Activated CD4-positive, alpha-beta T cell treated with anti-CD3 and anti-CD28 coated beads for 36 hours (primary cell): ENCODE results near the gene LMO7. TPM values are rescaled to one million over a fixed set of nuclear protein-coding genes. Genes with fewer than 3 reads are reported as not detected.

Source experiments
- ATAC-seq: fragments of 200-7000 bp; cut with Tn5 transposase; one replicate; pipeline ENCODE4 v1.10.0; 2021; ENCODE audit warnings: mild to moderate bottlenecking, moderate library complexity
- CTCF ChIA-PET: fragments of 350-600 bp; sonication (Branson Sonifier 250); formaldehyde crosslinking; loops from one replicate; lab custom pipeline; 2021; ENCODE audit warnings: antibody characterized with exemption; lab: Charles Lee
- POLR2A ChIA-PET: fragments of 350-600 bp; sonication (Branson Sonifier 250); formaldehyde crosslinking; loops from one replicate; lab custom pipeline; 2021; ENCODE audit warnings: antibody characterized with exemption, inconsistent platforms; lab: Charles Lee
- DNase-seq: peaks from one replicate; pipeline ENCODE4 v3.0.0-alpha.2; 2020
- H3K27ac Mint-ChIP-seq: one replicate; pipeline ENCODE4 v1.8.0; 2021; ENCODE audit warnings: mixed read lengths
- H3K27me3 Mint-ChIP-seq: one replicate; pipeline ENCODE4 v1.8.0; 2021; ENCODE audit warnings: mixed read lengths
- H3K36me3 Mint-ChIP-seq: one replicate; pipeline ENCODE4 v1.8.0; 2021; ENCODE audit warnings: low read depth, mixed read lengths
- H3K4me1 Mint-ChIP-seq: one replicate; pipeline ENCODE4 v1.8.0; 2021; ENCODE audit warnings: mixed read lengths
- H3K4me3 Mint-ChIP-seq: one replicate; pipeline ENCODE4 v1.8.0; 2021; ENCODE audit warnings: mild to moderate bottlenecking, moderate library complexity, mixed read lengths
- H3K9me3 Mint-ChIP-seq: one replicate; pipeline ENCODE4 v1.8.0; 2021; ENCODE audit warnings: low read depth, mixed read lengths
- intact Hi-C, 2 experiments: fragments of 100-400 bp; cut with DNase I in 1 of 2; cut with micrococcal nuclease in 1 of 2; formaldehyde crosslinking; loops; one replicate each; pipeline versions ENCODE4 v1.14.2 to v1.15.1; 2022 to 2024; cut with DNase I, micrococcal nuclease
- total RNA-seq, 2 experiments: library from RNA; stranded (reverse); gene quantifications; one replicate each; pipeline ENCODE4 v1.2.3, GENCODE V29; 2021

Gene LMO7
- total RNA-seq, 2 experiments from 2014 or later: 11.7 to 15.5 TPM

DNA sequence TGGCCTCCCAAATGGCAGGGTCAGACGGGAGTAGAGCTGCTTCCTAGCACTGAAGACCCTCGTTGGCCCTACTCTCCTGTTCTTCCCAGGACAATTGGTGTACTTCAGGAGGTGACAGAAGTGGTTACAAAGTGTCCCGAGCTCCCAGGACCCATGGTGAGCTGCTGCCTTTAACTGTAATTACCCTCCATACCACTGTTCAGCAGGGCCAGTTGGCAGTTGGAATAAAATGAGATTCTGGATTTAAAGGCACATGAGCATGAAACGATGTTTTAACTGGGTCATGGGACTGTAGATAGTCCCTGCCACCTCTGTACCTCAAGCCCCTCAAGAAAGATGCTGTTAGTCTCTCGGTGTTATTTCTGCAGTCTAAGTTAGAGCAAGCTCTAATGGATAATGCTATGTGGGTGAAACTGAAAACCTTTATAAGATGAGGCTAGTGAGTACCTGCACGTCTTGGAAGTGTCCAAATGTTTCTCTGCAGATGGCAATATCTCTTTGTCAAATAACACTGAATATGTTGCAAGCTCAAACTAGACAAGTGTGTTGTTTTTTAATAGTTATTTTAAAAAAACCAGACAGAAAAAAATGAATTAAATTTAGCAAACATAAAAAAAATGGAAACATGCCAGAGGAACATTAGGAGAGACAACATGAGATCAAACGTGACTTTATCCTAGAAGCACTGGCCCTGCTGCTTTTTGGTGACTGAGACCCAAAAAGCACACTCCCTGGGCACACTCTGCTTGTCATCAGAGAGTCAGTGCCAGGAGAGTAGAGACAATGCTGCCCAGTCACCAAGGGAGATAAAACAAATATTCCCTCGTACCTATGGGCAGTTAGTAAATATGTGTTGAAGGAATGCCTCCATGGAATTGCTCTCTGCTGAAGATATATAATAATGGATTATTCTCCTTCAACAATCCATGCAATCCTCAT is 266.3 kb downstream of the LMO7 start:
- ChIA-PET CTCF (interaction anchor here (1.9 kb wide), 1 partner anchor 9 kb away, joined by 5 read pairs; no protein-coding TSS in a partner anchor), POLR2A (interaction anchor here (0.6 kb wide), 1 partner anchor 198 kb away, joined by 3 read pairs; no protein-coding TSS in a partner anchor)
- H3K9me3 Mint-ChIP-seq: no peaks in the 10 kb centered on the region
- peaks cover 5% of the 10 kb centered on the region for H3K27me3 Mint-ChIP-seq
- ATAC-seq: no peak
- H3K27ac Mint-ChIP-seq: no peak overlapping the region
- no peaks in the 10 kb centered on the region for H3K36me3 Mint-ChIP-seq
- DNase-seq: no peak
- no peak overlapping the region for H3K4me3 Mint-ChIP-seq
- H3K4me1 Mint-ChIP-seq: no peaks in the 10 kb centered on the region
- intact Hi-C loops: no loop called here

DNA sequence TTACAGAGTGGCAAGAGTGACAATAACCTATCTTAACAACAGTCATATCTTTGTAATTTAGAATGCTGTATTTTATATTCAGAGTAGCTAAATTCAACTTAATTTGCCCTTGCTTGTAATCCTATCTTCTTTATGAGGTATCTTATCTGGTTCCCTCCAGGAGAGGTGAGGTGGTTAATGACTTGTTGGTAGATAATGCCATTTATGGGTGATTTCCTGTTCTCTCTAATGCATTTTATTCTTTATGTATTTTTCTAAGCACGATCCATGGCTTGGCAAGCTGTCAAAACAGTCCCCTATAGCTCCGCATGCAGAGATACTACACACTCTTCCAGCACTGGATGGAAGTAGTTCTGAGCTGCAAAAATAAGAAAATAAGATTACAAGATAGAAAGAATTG is 267.9 kb downstream of the LMO7 start:
- no peak for DNase-seq
- ChIA-PET POLR2A (interaction anchor here (0.7 kb wide), 1 partner anchor 417 kb away, joined by 3 read pairs; no protein-coding TSS in a partner anchor), CTCF (interaction anchor here (0.6 to 1.9 kb wide), 3 partner anchors 11 to 733 kb away, joined by 3 to 5 read pairs (median 4); no protein-coding TSS in a partner anchor)
- H3K4me1 Mint-ChIP-seq: no peaks in the 10 kb centered on the region
- H3K36me3 Mint-ChIP-seq: no peaks in the 10 kb centered on the region
- no peak overlapping the region for H3K27ac Mint-ChIP-seq
- H3K9me3 Mint-ChIP-seq: no peaks in the 10 kb centered on the region
- no peak for ATAC-seq
- intact Hi-C loops: no loop called here
- no peak overlapping the region for H3K4me3 Mint-ChIP-seq
- H3K27me3 Mint-ChIP-seq: peaks cover 8% of the 10 kb centered on the region

DNA sequence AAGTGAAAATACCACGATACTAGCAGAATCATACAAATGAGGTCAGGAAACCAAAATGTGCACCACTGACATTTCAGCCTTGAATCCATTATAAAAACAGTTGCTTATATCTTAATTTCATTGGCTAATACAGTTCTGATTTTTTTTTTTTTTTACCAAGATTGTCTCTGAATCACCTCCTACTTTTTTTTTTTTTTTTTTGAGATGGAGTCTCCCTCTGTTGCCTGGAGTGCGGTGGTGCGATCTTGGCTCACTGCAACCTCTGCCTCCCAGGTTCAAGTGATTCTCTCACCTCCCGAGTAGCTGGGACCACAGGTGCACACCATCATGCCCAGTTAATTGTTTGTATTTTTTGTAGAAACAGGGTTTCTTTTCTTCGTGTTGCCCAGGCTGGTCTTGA is 270.2 kb downstream of the LMO7 start:
- H3K9me3 Mint-ChIP-seq: no peaks in the 10 kb centered on the region
- ChIA-PET CTCF (no interaction called here), POLR2A (no interaction called here)
- peak; percentile 5 for DNase-seq
- no peak overlapping the region for H3K4me3 Mint-ChIP-seq
- no peak for ATAC-seq
- no peaks in the 10 kb centered on the region for H3K36me3 Mint-ChIP-seq
- peaks cover 8% of the 10 kb centered on the region for H3K27me3 Mint-ChIP-seq
- no peaks in the 10 kb centered on the region for H3K4me1 Mint-ChIP-seq
- H3K27ac Mint-ChIP-seq: no peak overlapping the region
- intact Hi-C loops: no loop called here

DNA sequence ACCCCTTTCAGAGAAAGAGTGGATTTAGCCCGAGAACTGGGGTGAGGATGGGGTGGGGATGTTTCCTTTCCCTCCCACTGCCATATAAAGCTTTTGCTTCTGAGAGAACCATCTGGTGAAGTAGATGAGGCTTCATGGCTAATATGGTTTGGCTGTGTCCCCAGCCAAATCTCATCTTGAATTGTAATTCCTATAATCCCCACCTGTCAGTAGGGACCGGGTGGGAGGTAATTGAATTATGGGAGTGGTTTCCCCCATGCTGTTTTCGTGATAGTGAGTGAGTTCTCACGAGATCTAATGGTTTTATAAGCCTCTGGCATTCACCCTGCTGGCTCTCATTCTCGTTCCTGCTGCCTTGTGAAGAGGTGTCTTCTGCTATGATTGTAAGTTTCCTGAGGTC is 270.9 kb downstream of the LMO7 start:
- Mint-ChIP-seq H3K9me3 (no peaks in the 10 kb centered on the region), H3K36me3 (no peaks in the 10 kb centered on the region), H3K4me3 (no peak overlapping the region), H3K27me3 (peaks cover 8% of the 10 kb centered on the region), H3K4me1 (no peaks in the 10 kb centered on the region), H3K27ac (no peak overlapping the region)
- intact Hi-C loops: no loop called here
- ATAC-seq (no peak), DNase-seq (no peak)
- CTCF ChIA-PET: no interaction called here
- POLR2A ChIA-PET: no interaction called here

DNA sequence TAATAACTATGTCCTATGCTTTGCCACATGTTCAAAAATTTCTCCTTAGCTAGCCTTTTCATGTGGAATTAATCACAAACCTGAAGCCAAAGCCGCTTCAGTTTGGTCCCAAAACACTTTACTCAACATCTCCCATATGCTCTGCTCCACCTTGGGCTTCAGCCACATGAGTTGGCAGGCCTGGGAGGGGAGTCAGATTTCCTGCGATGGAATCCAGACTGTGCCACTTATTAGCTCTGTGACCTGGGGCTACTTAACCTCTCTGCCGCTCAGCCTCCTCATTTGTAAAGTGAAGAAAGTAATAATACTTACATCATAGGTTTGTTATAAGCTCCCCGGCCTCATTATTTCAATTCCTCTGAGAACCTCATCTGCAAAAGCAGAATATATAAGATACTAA is 272.0 kb downstream of the LMO7 start:
- ATAC-seq (no peak), DNase-seq (no peak)
- Mint-ChIP-seq H3K9me3 (no peaks in the 10 kb centered on the region), H3K27me3 (peaks cover 8% of the 10 kb centered on the region), H3K4me1 (no peaks in the 10 kb centered on the region), H3K27ac (no peak overlapping the region), H3K4me3 (no peak overlapping the region), H3K36me3 (no peaks in the 10 kb centered on the region)
- CTCF ChIA-PET: interaction anchor here (0.8 to 1.1 kb wide), 2 partner anchors 12 to 212 kb away, joined by 5 to 6 read pairs; no protein-coding TSS in a partner anchor
- POLR2A ChIA-PET: no interaction called here
- intact Hi-C loops: no loop called here

Other genes starting within 250 kb of the LMO7 start
- 10 to 100 TPM; 29.4 to 31.7 TPM for gene TBC1D4, start 154.2 kb upstream of the LMO7 start, total RNA-seq
- 100 to 1,000 TPM; 103 to 121 TPM for gene COMMD6, start 98.5 kb upstream of the LMO7 start, total RNA-seq
- gene UCHL3, start 86.5 kb upstream of the LMO7 start, total RNA-seq: 10 to 100 TPM; 42.2 to 45.3 TPM